ENCODE data around the gene OR1J4.

GRCh38 chr9:122518841-122519240 is at the start of gene OR1J4:
- TF ChIP-seq EZH2phosphoT487 (IDR thresholded peaks at IDR 0.05; ENCODE audit: insufficient read depth, low read depth) (no peak), EZH2 (IDR thresholded peaks at IDR 0.05; ENCODE audit: insufficient read depth, poor library complexity, severe bottlenecking) (no peak)
